HepG2 (cell line): ENCODE measurements around the gene KLHL30. TPM values are rescaled to one million over a fixed set of nuclear protein-coding genes. Genes with fewer than 3 reads are reported as not detected.

Experiments used
- ATAC-seq: fragments of 200-7000 bp; cut with Tn5 transposase; 3 replicates; pipeline ENCODE4 v1.9.1; 2020; ENCODE audit warnings: mild to moderate bottlenecking, moderate library complexity
- BruUV-seq: library from RNA; stranded (reverse); fragments of 400-500 nt; replicated peaks from 2 replicates; lab custom pipeline; 2021; lab: Mats Ljungman, UMichigan
- CTCF ChIA-PET: fragments of 300-600 bp; formaldehyde crosslinking; extraction: SDS; loops from one replicate; lab custom pipeline; 2021; ENCODE audit warnings: low total read pairs, inconsistent platforms, low intra/inter-chr PET ratio; lab: Yijun Ruan, JAX
- POLR2A ChIA-PET: fragments of 350-600 bp; sonication (Branson Sonifier 250); formaldehyde crosslinking; loops from one replicate; lab custom pipeline; 2020; ENCODE audit warnings: antibody characterized with exemption, inconsistent platforms; lab: Yijun Ruan, JAX
- DNase-seq: peaks from one replicate; pipeline ENCODE4 v3.0.0-alpha.2; 2015; ENCODE audit warnings: low spot score
- FAIRE-seq: peaks from 3 replicates; lab custom pipeline; 2011; peaks lifted over from hg19 to GRCh38; lab: Jason Lieb, UNC
- H2AFZ ChIP-seq: one replicate; pipeline ENCODE4 v1.6.1; 2011; ENCODE audit warnings: low read length, inconsistent platforms
- H3K27ac ChIP-seq: fragments of 300-600 bp; 3 replicates; pipeline ENCODE4 v1.8.0; 2011; ENCODE audit warnings: mixed run types, mild to moderate bottlenecking, mixed read lengths, low read length, inconsistent platforms; ENCODE audit not compliant: insufficient read depth; ENCODE audit errors: extremely low read length
- H3K27me3 ChIP-seq, 2 experiments: fragments of 200-600 bp in 1 of 2; 2 replicates in 1 of 2; 3 replicates in 1 of 2; pipeline versions ENCODE4 v1.6.0 to v1.8.0; 2011; ENCODE audit warnings: low read length in 2 of 2, mild to moderate bottlenecking in 2 of 2, moderate library complexity in 2 of 2, inconsistent platforms in 1 of 2; ENCODE audit not compliant: insufficient read depth in 2 of 2, control insufficient read depth in 1 of 2
- H3K36me3 ChIP-seq, 2 experiments: fragments of 200-600 bp in 1 of 2; replicated peaks in 1 of 2; 2 replicates in 1 of 2; 3 replicates in 1 of 2; pipeline versions ENCODE4 v1.5.1 to v1.8.0; 2011; ENCODE audit warnings: low read length in 2 of 2, inconsistent platforms in 1 of 2; ENCODE audit not compliant: insufficient read depth in 2 of 2, control insufficient read depth in 1 of 2
- H3K4me1 ChIP-seq: 2 replicates; pipeline ENCODE4 v1.5.1; 2012; ENCODE audit warnings: low read length, inconsistent platforms; ENCODE audit not compliant: insufficient read depth
- H3K4me2 ChIP-seq: 2 replicates; pipeline ENCODE4 v1.6.0; 2011; ENCODE audit warnings: low read depth, low read length, inconsistent platforms
- H3K4me3 ChIP-seq, 3 experiments: fragments of 200-600 bp in 1 of 3; sonication (generic), shearing (Covaris generic) in 1 of 3; replicated peaks in 1 of 3; 2 replicates each; pipeline ENCODE4 v1.5.1; 2011 to 2016; ENCODE audit warnings: low read length in 3 of 3, inconsistent platforms in 2 of 3, low read depth in 2 of 3, mild to moderate bottlenecking in 2 of 3, control low read depth in 1 of 3, mixed read lengths in 1 of 3; ENCODE audit not compliant: insufficient read depth in 1 of 3
- H3K79me2 ChIP-seq: one replicate; pipeline ENCODE4 v1.6.1; 2011; ENCODE audit warnings: low read length, inconsistent platforms; ENCODE audit not compliant: insufficient read depth
- H3K9ac ChIP-seq: 2 replicates; pipeline ENCODE4 v1.6.0; 2011; ENCODE audit warnings: mild to moderate bottlenecking, low read depth, low read length, inconsistent platforms; ENCODE audit not compliant: insufficient read depth
- H3K9me3 ChIP-seq: 2 replicates; pipeline ENCODE4 v1.5.1; 2012; ENCODE audit warnings: mild to moderate bottlenecking, low read length
- H4K20me1 ChIP-seq: 2 replicates; pipeline ENCODE4 v1.6.0; 2011; ENCODE audit warnings: inconsistent platforms, mild to moderate bottlenecking, low read length, moderate library complexity; ENCODE audit not compliant: insufficient read depth
- AGO2 ChIP-seq: fragments of 200-400 bp; formaldehyde crosslinking; optimal IDR thresholded peaks from 2 replicates; pipeline ENCODE3; 2017; ENCODE audit warnings: mild to moderate bottlenecking, low read depth, low read length, moderate library complexity
- ASH2L ChIP-seq: fragments of 300-600, 200-600 bp; sonication (generic); IDR thresholded peaks from 2 replicates; pipeline ENCODE4 v1.7.0; 2017; ENCODE audit warnings: low read depth, mild to moderate bottlenecking, moderate library complexity, mixed read lengths, low read length; ENCODE audit not compliant: insufficient read length
- KAT8 ChIP-seq: IDR thresholded peaks from 2 replicates; pipeline ENCODE4 v1.6.1; 2016; ENCODE audit warnings: missing genetic modification reagents, missing compliant biosample characterization
- PAF1 ChIP-seq: IDR thresholded peaks from 2 replicates; pipeline ENCODE4 v1.6.1; 2016; ENCODE audit warnings: missing genetic modification reagents, missing compliant biosample characterization
- POLR2A ChIP-seq, 2 experiments: IDR thresholded peaks; 2 replicates each; pipeline ENCODE4 v1.6.1; 2011; ENCODE audit warnings: low read depth in 2 of 2, low read length in 2 of 2, mild to moderate bottlenecking in 1 of 2, moderate library complexity in 1 of 2; ENCODE audit not compliant: insufficient read depth in 1 of 2
- ZNF12 ChIP-seq: sonication (generic); formaldehyde crosslinking; IDR thresholded peaks from 2 replicates; pipeline ENCODE4 v1.5.0; 2020; ENCODE audit warnings: missing genetic modification reagents
- ZNF230 ChIP-seq: sonication (generic); formaldehyde crosslinking; IDR thresholded peaks from 2 replicates; pipeline ENCODE4 v1.4.0; 2020; ENCODE audit warnings: mild to moderate bottlenecking, missing genetic modification reagents
- ZNF234 ChIP-seq: sonication (generic); formaldehyde crosslinking; conservative IDR thresholded peaks from 2 replicates; pipeline ENCODE4 v1.5.1; 2020; ENCODE audit warnings: mild to moderate bottlenecking, missing genetic modification reagents
- ZNF547 ChIP-seq: sonication (generic); formaldehyde crosslinking; IDR thresholded peaks from 2 replicates; pipeline ENCODE4 v1.5.1; 2020; ENCODE audit warnings: mild to moderate bottlenecking, missing genetic modification reagents
- WGBS: methylation state at CpG from one replicate; pipeline ENCODE4 v1.1.6; 2017; ENCODE audit warnings: low lambda C conversion rate; 5-methylcytosine and 5-hydroxymethylcytosine counted together
- in situ Hi-C: cut with HindIII; loops from 2 replicates; pipeline ENCODE4 v1.10.0; 2017; ENCODE audit warnings: low pct_unique_long_range_greater_than_20kb; ENCODE audit not compliant: extremely low pct_ligation_motif_present
- intact Hi-C: fragments of 100-400 bp; cut with micrococcal nuclease; formaldehyde crosslinking; loops from one replicate; pipeline ENCODE4 v1.10.0; 2022; ENCODE audit not compliant: unreplicated experiment
- polyA plus RNA-seq, 8 experiments: library from polyadenylated mRNA; depleted of rRNA in 3 of 8; stranded (reverse) in 7 of 8; unstranded in 1 of 8; fragments of >200 nt; fragmentation: Illumina TruSeq in 4 of 8; extraction: Trizol in 4 of 8; gene quantifications; 2 replicates each; pipeline versions ENCODE4 v1.2.1 to v1.2.3, GENCODE V29; 2011 to 2016; ENCODE audit warnings: low read depth in 4 of 8, missing spikeins in 1 of 8, mixed read lengths in 1 of 8; ENCODE audit not compliant: insufficient read depth in 1 of 8
- total RNA-seq, 5 experiments: library from RNA; depleted of rRNA; stranded (reverse); fragments of >200 nt; fragmentation: Illumina TruSeq; extraction: Trizol; gene quantifications; 2 replicates each; pipeline ENCODE4 v1.2.3, GENCODE V29; 2016; ENCODE audit warnings: low read depth in 1 of 5
- TF ChIP-seq, protein P1 (sequence below): sonication (generic); formaldehyde crosslinking; conservative IDR thresholded peaks from 2 replicates; pipeline ENCODE4 v1.4.0; 2020; ENCODE audit warnings: missing genetic modification reagents

The KLHL30 gene
- total and polyA plus RNA-seq, 2 of the 13 experiments (the other 11 are each of a cell fraction or from before 2014, with no cell fraction given), result 0.05 TPM; not detected in 1

DNA sequence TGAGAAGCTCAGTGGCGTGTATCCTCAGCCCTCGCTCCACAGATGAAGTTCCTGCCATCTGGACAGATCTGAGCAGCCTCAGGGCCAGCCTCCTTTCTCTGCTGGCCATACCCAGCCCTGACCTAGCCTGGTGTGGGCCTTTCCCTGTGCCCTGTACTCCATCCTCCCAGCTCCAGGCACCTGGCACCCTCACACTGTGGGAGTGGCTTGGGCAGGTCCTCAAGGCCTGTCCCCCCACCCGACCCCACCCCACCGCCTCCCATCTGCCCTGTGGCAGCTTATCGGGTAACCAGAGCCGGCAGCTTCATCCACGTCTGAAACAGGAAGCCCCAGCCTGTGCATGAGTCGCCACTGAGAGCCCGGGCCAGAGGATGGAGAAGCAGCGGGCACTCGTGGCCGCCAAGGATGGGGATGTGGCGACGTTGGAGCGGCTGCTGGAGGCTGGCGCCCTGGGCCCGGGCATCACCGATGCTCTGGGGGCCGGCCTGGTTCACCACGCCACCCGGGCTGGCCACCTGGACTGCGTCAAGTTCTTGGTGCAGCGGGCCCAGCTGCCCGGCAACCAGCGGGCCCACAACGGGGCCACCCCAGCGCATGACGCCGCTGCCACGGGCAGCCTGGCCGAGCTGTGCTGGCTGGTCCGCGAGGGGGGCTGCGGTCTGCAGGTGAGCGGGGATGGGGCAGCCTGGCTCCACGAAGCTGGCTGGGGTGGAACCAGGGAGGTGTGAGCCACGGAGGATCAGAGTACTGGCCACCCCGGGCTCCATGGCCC lies 38.2 kb upstream of the KLHL30 start, which contains the start of gene ESPNL:
Gene ESPNL, plus strand, starts transcription at position 292 of the 772 bp plus-strand sequence. Its CDS starts 80 bp downstream, at position 372.
- in situ Hi-C loops (no loop called here), intact Hi-C loops (no loop called here)
- no peaks in the 10 kb centered on the region for H3K79me2 ChIP-seq
- ATAC-seq (no peak), FAIRE-seq (no peak), DNase-seq (no peak)
- H2AFZ ChIP-seq, result no peak within 1 kb of the TSS
- H3K36me3 ChIP-seq, result 0 out of 5 replicates have a peak, but pooled peaks cover 0 to 2% of the 10 kb centered on the region in 2 experiments
- no peak within 1 kb of the TSS for H3K9ac ChIP-seq
- TF ChIP-seq PAF1 (0 out of 2 replicates have a peak, but pooled peaks have one; percentile 19), POLR2A (IDR thresholded peaks at IDR 0.05; ENCODE audit: insufficient read depth in 1 of 2, low read depth in 2 of 2, low read length in 2 of 2) (no peak), AGO2 (peak; percentile 14), ZNF12 (CRISPR knock-in tag) (no peak), ASH2L (no peak), ZNF234 (CRISPR knock-in tag) (no peak), ZNF230 (CRISPR knock-in tag) (no peak), ZNF547 (CRISPR knock-in tag) (no peak), KAT8 (CRISPR knock-in tag) (no peak)
- TF ChIP-seq, protein P1, sequence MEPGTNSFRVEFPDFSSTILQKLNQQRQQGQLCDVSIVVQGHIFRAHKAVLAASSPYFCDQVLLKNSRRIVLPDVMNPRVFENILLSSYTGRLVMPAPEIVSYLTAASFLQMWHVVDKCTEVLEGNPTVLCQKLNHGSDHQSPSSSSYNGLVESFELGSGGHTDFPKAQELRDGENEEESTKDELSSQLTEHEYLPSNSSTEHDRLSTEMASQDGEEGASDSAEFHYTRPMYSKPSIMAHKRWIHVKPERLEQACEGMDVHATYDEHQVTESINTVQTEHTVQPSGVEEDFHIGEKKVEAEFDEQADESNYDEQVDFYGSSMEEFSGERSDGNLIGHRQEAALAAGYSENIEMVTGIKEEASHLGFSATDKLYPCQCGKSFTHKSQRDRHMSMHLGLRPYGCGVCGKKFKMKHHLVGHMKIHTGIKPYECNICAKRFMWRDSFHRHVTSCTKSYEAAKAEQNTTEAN, result no peak
- no peaks in the 10 kb centered on the region for H3K9me3 ChIP-seq
- no peak within 1 kb of the TSS for H3K27ac ChIP-seq
- CTCF ChIA-PET, result no interaction called here
- no peak within 1 kb of the TSS for H3K4me2 ChIP-seq
- 81% methylated on average over 28 of the region's 38 CpGs for WGBS
- POLR2A ChIA-PET, result no interaction called here
- H4K20me1 ChIP-seq, result no peaks in the 10 kb centered on the region
- peaks cover 14% of the 10 kb centered on the region; the same call in 1 of the 2 replicates for H3K4me1 ChIP-seq
- H3K27me3 ChIP-seq, result peaks cover 4 to 37% of the 10 kb centered on the region in 2 experiments
- no peak within 1 kb of the TSS for H3K4me3 ChIP-seq
- no TSS peak for BruUV-seq
